GM18526 (cell line): Measurements from ENCODE around the gene PRXL2B.

Experiments
- POLR2A ChIP-seq: IDR thresholded peaks from 3 replicates; pipeline ENCODE4 v1.6.1; 2011; ENCODE audit not compliant: insufficient read length; ENCODE audit errors: extremely low read depth

PRXL2B gene

DNA sequence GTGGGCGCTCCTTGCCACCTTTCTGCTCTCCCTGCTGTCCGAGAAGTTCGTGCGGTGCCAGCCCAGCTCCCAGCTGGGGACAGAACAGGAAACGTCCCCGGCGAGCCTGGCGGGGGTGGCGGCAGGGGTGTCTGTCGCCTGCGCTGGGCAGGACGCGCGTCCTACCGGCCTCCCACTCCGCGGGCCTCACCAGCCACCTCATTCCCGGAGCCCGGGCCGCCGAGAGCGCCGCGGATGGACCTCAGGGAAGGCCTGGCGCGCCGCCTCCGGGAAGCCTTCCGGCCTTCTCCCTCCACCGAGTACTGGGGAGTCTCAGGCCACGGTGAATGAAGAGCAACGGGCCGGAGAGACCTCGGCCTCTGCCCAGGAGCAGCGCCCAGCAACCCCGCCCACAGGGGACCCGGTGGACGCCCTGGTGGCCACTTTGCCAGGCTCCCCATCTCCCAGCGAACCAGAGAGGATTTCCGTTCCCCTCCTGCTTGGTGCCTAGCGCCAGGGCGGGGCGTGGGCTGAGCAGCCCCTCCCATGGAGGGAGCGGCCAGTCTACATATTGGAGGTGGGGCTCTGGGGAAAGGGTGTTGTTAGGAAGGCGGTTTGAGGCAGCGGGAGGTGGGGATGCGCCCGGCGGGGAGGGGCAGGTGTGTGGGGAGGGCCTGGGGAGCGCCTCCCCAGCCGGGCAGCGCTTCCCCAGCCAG is 39.9 kb upstream of the PRXL2B start:
- no peak for TF ChIP-seq POLR2A

DNA sequence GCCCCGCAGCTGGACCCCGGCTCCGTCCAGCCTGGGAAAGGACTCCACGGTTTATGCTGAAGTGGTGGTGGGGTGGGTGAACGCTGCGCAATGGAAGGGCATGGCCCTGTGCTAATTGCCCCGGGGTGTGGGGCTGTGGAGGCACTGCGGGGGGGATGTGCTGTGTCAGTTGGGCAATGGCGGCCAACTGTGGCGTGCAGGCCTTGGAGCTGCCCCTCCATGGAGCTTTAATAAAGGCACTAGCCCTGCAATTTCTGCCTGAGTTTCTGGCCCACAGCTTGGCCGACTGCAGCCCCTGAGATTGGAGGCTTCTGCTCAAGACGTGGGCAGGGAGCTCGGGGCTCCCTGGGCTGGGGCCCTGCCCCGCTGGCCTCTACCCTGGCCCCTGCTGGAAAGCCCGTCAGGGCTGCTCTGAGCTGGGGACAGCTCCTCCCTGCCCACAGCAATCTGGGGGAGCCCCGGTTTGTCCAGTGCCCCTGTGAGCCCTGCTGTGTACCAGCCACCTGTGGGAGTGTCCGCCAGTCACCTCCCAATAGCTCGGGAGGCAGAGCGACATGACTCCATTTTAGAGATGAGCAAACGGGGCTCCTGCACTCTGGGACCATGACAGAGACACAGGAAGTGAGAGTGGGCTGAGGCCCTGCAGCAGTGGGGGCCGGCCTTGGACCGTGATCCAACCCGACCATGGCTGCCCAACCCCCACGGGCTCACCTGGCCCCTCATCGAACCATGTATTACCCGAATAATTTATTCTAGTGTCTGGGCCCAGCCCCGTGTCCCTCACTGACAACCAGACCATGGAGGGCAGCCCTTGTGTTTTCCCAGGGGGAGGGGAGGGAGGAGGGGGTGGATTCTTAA is 39.1 kb upstream of the PRXL2B start:
- peak; percentile 55 for TF ChIP-seq POLR2A

DNA sequence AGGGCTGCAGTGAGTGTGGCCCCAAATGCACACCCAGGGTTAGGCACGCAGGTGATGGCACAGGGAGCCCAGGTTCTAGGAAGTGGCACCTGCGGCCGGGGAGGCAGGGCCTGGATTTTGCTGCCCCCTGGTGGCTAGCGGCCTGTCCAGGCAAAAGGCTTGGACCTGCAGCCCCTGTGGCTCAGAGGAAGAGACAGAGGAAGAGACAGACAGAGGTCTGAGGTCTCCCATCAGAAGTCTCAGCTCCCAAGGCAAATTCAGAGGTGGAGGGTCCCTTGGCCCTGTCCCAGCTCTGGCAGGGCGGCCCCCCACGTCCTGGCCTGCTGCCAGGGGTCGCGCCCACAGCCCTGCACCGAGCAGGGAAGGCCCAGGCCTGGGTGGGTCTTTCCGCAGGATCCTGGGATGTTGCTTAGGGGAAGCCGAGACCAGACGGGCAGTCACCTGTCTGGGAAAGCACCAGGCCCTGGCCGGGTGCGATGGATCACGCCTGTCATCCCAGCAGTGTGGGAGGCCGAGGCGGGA is 38.4 kb upstream of the PRXL2B start:
- no peak for TF ChIP-seq POLR2A

DNA sequence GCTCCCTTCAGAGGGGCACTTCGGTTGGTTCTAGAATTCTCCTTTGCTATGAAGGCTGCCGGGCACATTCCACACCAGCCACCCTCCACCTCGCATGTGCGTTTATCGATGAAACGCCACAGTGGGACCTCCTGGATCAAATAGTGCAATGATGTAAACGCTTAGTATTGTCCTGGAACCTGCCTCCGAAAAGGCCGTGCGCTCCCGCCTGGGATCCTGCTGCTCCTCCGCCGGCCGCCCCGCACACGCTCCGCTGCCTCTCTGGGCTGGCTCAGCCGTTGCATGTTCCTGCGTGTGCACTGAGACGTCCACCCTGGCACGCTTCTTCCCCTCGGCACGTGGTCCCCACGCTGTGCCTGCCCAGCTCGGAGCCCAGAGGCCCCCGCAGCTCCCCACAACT is 34.4 kb upstream of the PRXL2B start:
- TF ChIP-seq POLR2A: no peak

DNA sequence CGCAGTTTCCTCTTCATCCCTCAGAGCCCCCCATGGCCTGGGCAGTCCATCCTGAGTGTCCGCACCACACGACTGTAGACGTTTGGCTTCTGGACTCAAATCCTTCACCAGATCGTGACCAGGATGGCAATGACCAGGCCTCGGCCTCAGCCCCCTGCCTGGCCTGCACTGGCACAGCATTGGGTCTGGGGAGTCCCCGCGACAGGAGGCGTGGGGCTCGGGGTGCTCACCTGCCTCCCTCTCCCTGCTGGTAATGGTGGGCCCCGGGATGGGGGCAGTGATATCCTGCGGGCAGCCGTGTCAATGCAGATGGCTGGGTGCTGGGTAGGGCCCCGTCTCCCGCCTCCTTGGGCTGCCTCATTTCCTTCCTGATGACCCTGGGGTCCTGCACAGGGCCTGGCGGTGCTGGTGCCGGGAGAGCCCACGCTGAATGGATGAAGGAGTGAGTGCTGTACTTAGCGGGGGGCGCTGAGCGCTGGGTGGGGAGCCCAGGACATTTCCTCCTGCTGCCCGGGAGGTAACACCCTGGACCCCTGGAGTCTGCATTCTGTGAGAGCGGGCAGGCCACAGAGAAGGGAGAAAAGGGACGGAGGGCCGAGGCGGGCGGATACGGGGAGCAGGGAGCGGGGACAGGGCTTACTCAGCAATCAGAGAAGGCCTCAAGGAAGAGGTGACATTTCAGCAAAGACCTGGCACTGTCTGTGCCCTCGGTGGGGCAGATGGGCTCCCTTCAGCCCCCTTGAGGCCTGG is 32.5 kb upstream of the PRXL2B start:
- TF ChIP-seq POLR2A: no peak

DNA sequence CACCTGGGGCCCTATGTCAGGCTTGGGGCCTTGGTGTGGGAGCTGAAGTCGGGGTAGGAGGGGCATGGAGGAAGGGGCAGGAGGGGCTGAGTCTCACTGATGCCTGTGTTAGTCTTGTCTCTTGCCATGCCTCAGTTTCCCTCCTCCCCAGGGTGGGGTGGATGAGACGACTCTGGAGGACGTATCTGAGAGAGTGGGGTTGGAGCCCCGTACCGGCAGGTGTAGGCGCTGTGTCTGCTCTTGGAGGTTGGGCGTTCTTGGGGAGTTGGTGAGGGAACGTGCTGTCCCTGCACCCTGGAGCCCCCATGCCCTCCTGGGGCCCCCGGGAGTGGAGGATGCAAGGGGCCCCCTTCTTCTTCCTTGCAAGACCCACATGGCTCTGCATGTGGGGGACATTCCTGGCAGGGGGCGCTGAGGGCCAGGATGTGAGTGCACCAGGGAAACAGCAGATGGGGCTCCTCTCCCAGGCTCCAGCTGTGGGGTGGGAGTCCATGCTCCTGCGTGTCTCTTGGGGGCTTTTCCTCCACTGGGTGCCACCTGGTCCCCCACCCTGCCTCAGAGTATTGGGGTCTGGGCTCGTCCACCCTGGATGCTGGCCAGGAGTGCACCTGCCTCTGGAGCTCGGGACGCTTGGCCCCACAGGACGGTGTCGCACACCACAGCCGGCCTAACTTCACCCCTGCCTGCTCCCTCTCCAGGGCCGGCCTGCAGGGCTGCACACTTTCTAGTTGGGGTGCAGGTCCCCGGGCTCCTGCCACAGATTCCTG is 31.8 kb upstream of the PRXL2B start:
- no peak for TF ChIP-seq POLR2A

DNA sequence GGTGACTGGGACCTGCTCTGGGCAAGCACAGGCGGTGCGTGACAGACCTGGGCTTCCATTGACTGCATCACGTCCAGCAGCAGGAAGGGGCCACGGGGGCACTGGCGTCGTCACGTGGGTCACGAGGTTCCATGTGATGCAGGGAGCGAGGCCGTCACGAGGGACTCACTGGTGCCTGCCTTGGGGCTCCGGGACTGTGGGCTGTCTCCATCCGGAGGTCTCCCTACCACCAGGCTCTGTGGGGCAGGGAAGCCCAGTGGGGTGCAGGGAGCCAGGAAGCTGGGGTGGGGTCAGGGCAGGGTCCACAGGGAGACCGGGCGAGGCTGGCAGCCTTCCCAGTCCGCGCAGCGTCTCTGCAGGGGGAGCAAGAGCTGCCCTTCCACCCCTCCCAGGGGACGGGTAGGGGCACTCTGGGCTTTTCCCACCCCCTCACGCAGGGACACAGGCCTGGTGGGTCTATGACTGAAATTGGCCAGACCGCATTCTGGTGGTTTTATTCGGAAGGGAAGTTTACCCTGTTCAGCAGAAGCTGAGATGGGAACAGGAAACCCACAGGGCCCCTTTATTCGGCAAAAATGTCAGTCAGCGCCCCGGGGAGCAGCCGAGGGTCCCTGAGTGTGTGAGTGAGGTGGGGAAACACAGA is 30.8 kb upstream of the PRXL2B start:
- peak; percentile 53 for TF ChIP-seq POLR2A

DNA sequence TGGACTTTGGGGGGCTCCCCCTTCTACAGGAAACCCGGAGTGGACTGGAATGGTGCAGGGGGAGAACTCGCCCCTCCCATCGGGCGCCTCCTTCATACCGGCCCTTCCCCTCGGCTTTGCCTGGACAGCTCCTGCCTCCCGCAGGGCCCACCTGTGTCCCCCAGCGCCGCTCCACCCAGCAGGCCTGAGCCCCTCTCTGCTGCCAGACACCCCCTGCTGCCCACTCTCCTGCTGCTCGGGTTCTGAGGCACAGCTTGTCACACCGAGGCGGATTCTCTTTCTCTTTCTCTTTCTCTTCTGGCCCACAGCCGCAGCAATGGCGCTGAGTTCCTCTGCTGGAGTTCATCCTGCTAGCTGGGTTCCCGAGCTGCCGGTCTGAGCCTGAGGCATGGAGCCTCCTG is 30.3 kb upstream of the PRXL2B start, which contains the start of gene TNFRSF14:
TSS of gene TNFRSF14 (plus strand) at position 95 of the 401 bp plus-strand sequence. CDS start at position 389, 294 bp downstream.
- peak; percentile 68 for TF ChIP-seq POLR2A

DNA sequence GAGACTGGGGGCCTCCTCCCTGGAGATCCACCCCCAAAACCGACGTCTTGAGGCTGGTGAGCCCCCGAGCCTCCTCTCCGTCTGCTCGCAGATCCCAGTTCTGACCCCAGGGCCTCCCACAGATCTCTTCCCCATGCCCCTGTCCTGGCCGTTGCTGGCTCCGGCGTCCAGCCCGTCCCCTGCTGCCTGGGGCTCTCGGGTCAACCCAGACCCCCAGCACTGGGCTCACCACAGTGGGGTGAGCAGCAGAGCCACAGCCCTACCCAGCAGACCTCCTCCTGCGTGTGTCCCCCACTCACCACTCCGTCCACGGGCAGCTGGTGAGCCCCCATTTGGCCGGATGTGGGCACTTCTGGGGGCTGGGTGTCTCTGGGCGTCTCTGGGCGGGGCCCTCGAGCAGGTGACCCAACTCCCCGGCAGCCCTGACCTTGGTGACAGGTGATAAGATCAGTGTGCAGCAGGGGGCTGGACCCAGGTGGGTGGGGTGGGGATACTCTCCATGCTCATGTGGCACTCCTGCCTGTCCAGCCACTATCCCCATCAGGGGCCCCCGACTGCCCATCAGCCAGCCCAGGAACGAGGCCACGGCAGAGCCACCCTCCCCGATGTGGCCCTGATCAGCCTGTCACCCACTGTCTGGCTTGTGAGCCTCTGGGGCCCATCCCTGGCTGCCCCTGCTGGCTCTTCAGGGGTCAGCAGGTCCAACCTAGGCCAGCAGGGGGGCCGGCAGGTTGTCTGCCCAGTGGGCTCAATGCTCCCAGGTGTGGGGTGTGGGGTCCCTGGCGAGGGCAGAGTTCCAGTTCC is 29.7 kb upstream of the PRXL2B start:
- peak; percentile 64 for TF ChIP-seq POLR2A

DNA sequence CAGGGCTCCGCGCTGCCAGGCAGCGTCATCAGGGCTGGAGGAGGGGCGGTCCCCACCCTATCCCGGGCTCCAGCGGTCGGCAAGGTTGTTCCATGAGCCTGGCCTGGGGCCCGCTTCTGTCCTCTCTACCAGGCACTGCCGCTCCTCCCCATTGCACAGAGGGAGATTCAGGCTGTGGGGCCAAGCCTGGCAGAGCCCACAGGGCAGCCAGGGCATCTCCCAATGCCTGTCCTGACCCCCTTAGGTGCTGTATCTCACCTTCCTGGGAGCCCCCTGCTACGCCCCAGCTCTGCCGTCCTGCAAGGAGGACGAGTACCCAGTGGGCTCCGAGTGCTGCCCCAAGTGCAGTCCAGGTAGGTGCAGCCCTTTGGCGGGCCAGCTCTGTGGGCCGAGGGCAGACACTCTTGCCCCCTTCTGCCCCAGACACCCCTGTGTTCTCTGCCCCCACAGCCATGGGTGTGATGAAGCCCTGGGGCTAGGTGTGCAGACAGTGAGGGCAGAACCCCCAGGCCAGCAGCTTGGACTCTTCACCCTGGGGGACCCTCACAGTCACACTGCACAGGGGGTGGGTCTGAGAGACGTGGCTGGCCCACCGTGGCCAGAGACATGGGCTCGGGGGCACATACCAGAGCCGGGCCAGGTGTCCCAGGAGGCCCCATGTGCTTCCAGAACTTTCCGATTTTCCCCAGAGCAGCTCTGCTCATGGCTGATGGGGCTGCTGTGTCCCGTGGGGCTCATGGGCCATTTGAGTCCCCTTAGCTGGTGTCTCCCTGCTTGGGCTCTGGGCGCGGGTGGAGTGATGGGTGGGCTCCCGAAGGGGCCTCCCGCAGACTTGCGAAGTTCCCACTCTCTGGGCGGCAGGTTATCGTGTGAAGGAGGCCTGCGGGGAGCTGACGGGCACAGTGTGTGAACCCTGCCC is 28.8 kb upstream of the PRXL2B start:
- TF ChIP-seq POLR2A: no peak

DNA sequence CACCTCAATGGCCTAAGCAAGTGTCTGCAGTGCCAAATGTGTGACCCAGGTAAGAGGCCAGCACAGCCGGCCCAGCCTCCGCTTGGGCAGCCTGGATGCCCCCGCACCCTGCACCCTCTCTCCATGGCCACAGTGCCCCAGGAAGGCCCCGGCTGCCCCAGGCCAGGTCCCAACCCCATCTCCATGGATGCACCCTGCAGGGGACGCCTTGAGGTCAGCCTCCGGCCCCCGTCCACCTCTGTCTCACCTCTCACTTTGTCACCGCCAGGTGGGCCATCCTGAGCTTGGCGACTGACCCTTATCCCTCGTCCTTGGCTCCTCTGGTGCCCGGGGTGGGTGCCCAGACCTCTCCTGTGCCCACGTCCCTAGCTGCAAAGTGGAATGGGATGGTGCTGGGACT is 28.2 kb upstream of the PRXL2B start:
- TF ChIP-seq POLR2A: no peak

DNA sequence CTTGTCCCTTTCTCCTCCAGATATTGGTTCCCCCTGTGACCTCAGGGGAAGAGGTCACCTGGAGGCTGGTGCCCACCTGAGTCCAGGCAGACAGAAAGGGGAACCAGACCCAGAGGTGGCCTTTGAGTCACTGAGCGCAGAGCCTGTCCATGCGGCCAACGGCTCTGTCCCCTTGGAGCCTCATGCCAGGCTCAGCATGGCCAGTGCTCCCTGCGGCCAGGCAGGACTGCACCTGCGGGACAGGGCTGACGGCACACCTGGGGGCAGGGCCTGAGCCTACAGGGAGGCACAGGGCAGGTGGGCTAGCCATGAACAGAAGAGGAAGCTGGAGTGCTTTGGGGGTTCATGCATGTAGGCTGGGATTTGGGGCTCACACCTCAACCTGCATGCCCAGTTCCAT is 27.7 kb upstream of the PRXL2B start:
- no peak for TF ChIP-seq POLR2A
